Neuronal stem cell (in vitro differentiated cells): ENCODE measurements around the gene ZSCAN29.
"Not testable (repeated sequence)": the region's sequence is repeated elsewhere in the genome, so short reads cannot be mapped to it uniquely, and the experiment has no call there.

Experiments used
- DNase-seq: peaks from one replicate; pipeline ENCODE4 v3.0.0-alpha.2; 2013; ENCODE audit warnings: low spot score
- H2AFZ ChIP-seq: one replicate; pipeline ENCODE4 v1.6.1; 2013; ENCODE audit warnings: mild to moderate bottlenecking, low read length, inconsistent platforms
- H2AK5ac ChIP-seq: 2 replicates; pipeline ENCODE4 v1.6.1; 2013; ENCODE audit warnings: low read depth, mild to moderate bottlenecking, inconsistent platforms, low read length, moderate library complexity, mixed read lengths
- H2BK120ac ChIP-seq: 2 replicates; pipeline ENCODE4 v1.6.1; 2013; ENCODE audit warnings: low read depth, mild to moderate bottlenecking, inconsistent platforms, low read length, moderate library complexity, mixed read lengths
- H2BK12ac ChIP-seq: one replicate; pipeline ENCODE4 v1.6.1; 2013; ENCODE audit warnings: low read length, inconsistent platforms
- H2BK15ac ChIP-seq: 2 replicates; pipeline ENCODE4 v1.6.1; 2013; ENCODE audit warnings: mild to moderate bottlenecking, low read length, inconsistent platforms, mixed read lengths
- H2BK5ac ChIP-seq: one replicate; pipeline ENCODE4 v1.6.1; 2013; ENCODE audit warnings: inconsistent platforms, mild to moderate bottlenecking, low read length, moderate library complexity
- H3K14ac ChIP-seq: one replicate; pipeline ENCODE4 v1.6.1; 2013; ENCODE audit warnings: low read length, inconsistent platforms
- H3K18ac ChIP-seq: 2 replicates; pipeline ENCODE4 v1.6.1; 2013; ENCODE audit warnings: low read length, inconsistent platforms
- H3K23ac ChIP-seq: 2 replicates; pipeline ENCODE4 v1.6.1; 2013; ENCODE audit warnings: low read depth, mild to moderate bottlenecking, mixed read lengths, low read length, inconsistent platforms; ENCODE audit not compliant: poor library complexity
- H3K27ac ChIP-seq: replicated peaks from 3 replicates; pipeline ENCODE4 v1.5.1; 2013; ENCODE audit warnings: low read length, inconsistent platforms
- H3K27me3 ChIP-seq, 3 experiments: 2 replicates each; pipeline ENCODE4 v1.6.1; 2013; ENCODE audit warnings: low read length in 3 of 3, mild to moderate bottlenecking in 2 of 3, inconsistent platforms in 1 of 3, low read depth in 1 of 3, mixed read lengths in 1 of 3, moderate library complexity in 1 of 3; ENCODE audit not compliant: control insufficient read depth in 3 of 3, insufficient read depth in 3 of 3
- H3K36me3 ChIP-seq, 2 donors: replicated peaks in 1 of 2; 2 replicates each; pipeline ENCODE4 v1.6.1; 2013; ENCODE audit warnings: low read length in 2 of 2; ENCODE audit not compliant: control insufficient read depth in 2 of 2, insufficient read depth in 2 of 2
- H3K4ac ChIP-seq: 2 replicates; pipeline ENCODE4 v1.6.1; 2013; ENCODE audit warnings: inconsistent platforms, mild to moderate bottlenecking, low read length, moderate library complexity
- H3K4me1 ChIP-seq, 2 donors: 1 replicate in 1 of 2; 2 replicates in 1 of 2; pipeline ENCODE4 v1.6.1; 2013; ENCODE audit warnings: low read length in 2 of 2, low read depth in 1 of 2; ENCODE audit not compliant: control insufficient read depth in 2 of 2, insufficient read depth in 1 of 2
- H3K4me2 ChIP-seq: one replicate; pipeline ENCODE4 v1.6.1; 2013; ENCODE audit warnings: mild to moderate bottlenecking, low read length, inconsistent platforms; ENCODE audit not compliant: insufficient read depth, poor library complexity, severe bottlenecking
- H3K4me3 ChIP-seq, 2 donors: 2 replicates each; pipeline ENCODE4 v1.5.1; 2013; ENCODE audit warnings: low read length in 2 of 2, mild to moderate bottlenecking in 2 of 2, inconsistent platforms in 1 of 2, moderate library complexity in 1 of 2
- H3K79me1 ChIP-seq: one replicate; pipeline ENCODE4 v1.6.1; 2013; ENCODE audit warnings: low read depth, mild to moderate bottlenecking, inconsistent platforms, low read length, moderate library complexity
- H3K9ac ChIP-seq: one replicate; pipeline ENCODE4 v1.6.1; 2013; ENCODE audit warnings: mild to moderate bottlenecking, low read depth, low read length, inconsistent platforms; ENCODE audit not compliant: poor library complexity
- H3K9me3 ChIP-seq, 2 donors: replicated peaks in 1 of 2; 2 replicates each; pipeline versions ENCODE3 to v1.6.1; 2013; ENCODE audit warnings: low read length in 2 of 2, mild to moderate bottlenecking in 2 of 2, inconsistent platforms in 1 of 2, low read depth in 1 of 2, mixed read lengths in 1 of 2, moderate library complexity in 1 of 2; ENCODE audit not compliant: control insufficient read depth in 2 of 2, insufficient read depth in 1 of 2
- H4K8ac ChIP-seq: one replicate; pipeline ENCODE4 v1.6.1; 2013; ENCODE audit warnings: low read depth, mild to moderate bottlenecking, inconsistent platforms, low read length, moderate library complexity
- H4K91ac ChIP-seq: one replicate; pipeline ENCODE4 v1.6.1; 2013; ENCODE audit warnings: low read length, low read depth, mild to moderate bottlenecking, inconsistent platforms; ENCODE audit not compliant: poor library complexity
- WGBS, 2 donors: extraction: QIAGEN DNeasy Blood & Tissue Kit; methylation state at CpG; one replicate each; pipeline ENCODE4 v1.1.7; 2013; ENCODE audit warnings: missing lambda C conversion rate in 2 of 2, mixed read lengths in 1 of 2; ENCODE audit not compliant: insufficient read length in 2 of 2, insufficient replicate concordance in 1 of 2; ENCODE audit errors: extremely low coverage in 2 of 2; 5-methylcytosine and 5-hydroxymethylcytosine counted together

Gene ZSCAN29

GRCh38 chr15:43404130-43404529 lies 33.3 kb upstream of the ZSCAN29 start:
- Histone ChIP-seq H3K9ac (no peak overlapping the region), H3K4me2 (no peak overlapping the region), H2BK15ac (no peak overlapping the region), H3K79me1 (no peaks in the 10 kb centered on the region), H3K18ac (no peak overlapping the region), H4K8ac (no peak overlapping the region), H3K27ac (no peak overlapping the region), H3K9me3 (no peaks in the 10 kb centered on the region), H2BK5ac (no peak overlapping the region), H3K4me3 (no peak overlapping the region), H3K36me3 (peaks cover 42 to 99% of the 10 kb centered on the region in 2 donors), H2AFZ (no peak overlapping the region), H4K91ac (no peak overlapping the region), H3K27me3 (no peaks in the 10 kb centered on the region), H3K23ac (no peak overlapping the region), H3K4me1 (no peaks in the 10 kb centered on the region), H3K14ac (no peak overlapping the region), H2BK12ac (no peak overlapping the region), H2AK5ac (no peak overlapping the region), H3K4ac (no peak overlapping the region), H2BK120ac (no peak overlapping the region)
- no peak for DNase-seq
- no CpG with 5 or more reads among the region's 5 CpGs for WGBS, 2 donors

DNA sequence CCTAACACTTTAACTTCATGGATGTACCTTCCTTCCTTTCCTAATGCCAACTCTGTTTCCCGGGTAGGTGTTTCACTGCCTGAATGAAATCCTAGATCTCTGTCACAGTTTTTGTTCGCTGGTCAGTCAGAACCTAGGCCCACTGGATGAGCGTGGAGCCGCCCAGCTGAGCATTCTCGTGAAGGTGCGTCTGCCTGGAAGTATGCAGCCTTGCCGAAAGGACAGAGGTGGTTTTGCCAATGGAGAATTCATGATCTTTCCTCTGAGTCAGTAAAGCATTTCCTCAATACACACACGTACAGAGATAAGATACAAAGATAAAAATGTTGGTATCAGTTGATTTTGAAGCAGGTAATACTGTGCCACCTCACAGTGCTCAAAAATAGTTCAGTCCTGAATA lies 32.8 kb upstream of the ZSCAN29 start:
- no peaks in the 10 kb centered on the region for H3K27me3 ChIP-seq
- WGBS, 2 donors = no CpG with 5 or more reads among the region's 8 CpGs

DNA sequence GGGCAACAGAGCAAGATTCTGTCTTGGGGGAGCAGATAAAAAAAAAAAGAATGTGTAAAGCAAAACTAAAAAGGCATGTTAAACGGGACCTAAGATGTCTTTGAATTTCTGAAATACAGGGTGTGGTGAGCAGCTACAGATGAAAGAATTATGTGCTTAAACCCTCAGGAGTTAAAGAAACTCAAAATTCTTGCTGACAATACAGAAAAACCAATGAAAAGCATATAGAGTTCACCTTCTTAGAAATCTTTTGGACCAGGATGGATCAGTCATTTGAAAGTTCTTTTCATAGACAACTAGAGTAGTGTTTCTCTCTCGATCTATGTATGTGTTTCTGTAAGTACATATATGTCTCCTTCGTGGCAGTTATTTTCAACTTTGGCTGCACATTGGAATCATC lies 31.4 kb upstream of the ZSCAN29 start:
- no CpG with 5 or more reads among the region's 3 CpGs for WGBS, 2 donors
- DNase-seq = no peak

More for the DNA sequence above, 32.8 kb upstream of the ZSCAN29 start:
- no peak for DNase-seq
- Histone ChIP-seq H3K14ac (no peak overlapping the region), H3K4me2 (no peak overlapping the region), H3K9ac (no peak overlapping the region), H4K91ac (no peak overlapping the region), H2BK12ac (no peak overlapping the region), H2BK15ac (no peak overlapping the region), H3K18ac (no peak overlapping the region), H3K79me1 (no peaks in the 10 kb centered on the region), H2BK120ac (no peak overlapping the region), H4K8ac (no peak overlapping the region), H2BK5ac (no peak overlapping the region), H3K9me3 (no peaks in the 10 kb centered on the region), H3K4me3 (no peak overlapping the region), H3K27ac (no peak overlapping the region), H3K4ac (no peak overlapping the region), H2AFZ (no peak overlapping the region), H2AK5ac (no peak overlapping the region), H3K4me1 (no peaks in the 10 kb centered on the region), H3K23ac (no peak overlapping the region), H3K36me3 (peaks cover 37 to 99% of the 10 kb centered on the region in 2 donors)

GRCh38 chr15:43393592-43393991 lies 22.7 kb upstream of the ZSCAN29 start:
- not testable (repeated sequence) for H4K91ac ChIP-seq, H2BK15ac ChIP-seq, H3K9ac ChIP-seq, H3K18ac ChIP-seq, H3K23ac ChIP-seq, H2BK12ac ChIP-seq, H2AK5ac ChIP-seq, H3K4me3 ChIP-seq, H2AFZ ChIP-seq, H3K14ac ChIP-seq, H3K9me3 ChIP-seq, H3K4ac ChIP-seq, H3K79me1 ChIP-seq, H4K8ac ChIP-seq, H3K4me2 ChIP-seq, H3K27ac ChIP-seq, DNase-seq, H3K4me1 ChIP-seq, H3K27me3 ChIP-seq, H2BK120ac ChIP-seq, H2BK5ac ChIP-seq
- peaks cover 22 to 71% of the 10 kb centered on the region in 2 donors for H3K36me3 ChIP-seq
- WGBS, 2 donors = no CpG with 5 or more reads among the region's 6 CpGs

More for the DNA sequence above, 31.4 kb upstream of the ZSCAN29 start:
- Histone ChIP-seq H3K23ac (no peak overlapping the region), H3K27me3 (no peaks in the 10 kb centered on the region), H3K79me1 (no peaks in the 10 kb centered on the region), H2AK5ac (no peak overlapping the region), H2BK15ac (no peak overlapping the region), H3K9ac (no peak overlapping the region), H3K18ac (no peak overlapping the region), H3K4me1 (no peaks in the 10 kb centered on the region), H3K9me3 (no peaks in the 10 kb centered on the region), H3K4ac (no peak overlapping the region), H3K36me3 (peaks cover 31 to 99% of the 10 kb centered on the region in 2 donors), H3K4me2 (no peak overlapping the region), H2AFZ (no peak overlapping the region), H3K4me3 (no peak overlapping the region), H4K91ac (no peak overlapping the region), H3K27ac (no peak overlapping the region), H2BK12ac (no peak overlapping the region), H2BK5ac (no peak overlapping the region), H4K8ac (no peak overlapping the region), H2BK120ac (no peak overlapping the region), H3K14ac (no peak overlapping the region)
